Psoas muscle (tissue), 8 donors: ENCODE data around the gene LRRC3C. TPM values are rescaled to one million over a fixed set of nuclear protein-coding genes. Genes with fewer than 3 reads are reported as not detected.

Experiments used
- ATAC-seq, 4 donors: fragments of 200-7000 bp; cut with Tn5 transposase; one replicate each; pipeline ENCODE4 v1.9.1; 2020; ENCODE audit warnings: moderate library complexity in 3 of 4, mild to moderate bottlenecking in 2 of 4
- DNase-seq, 2 donors: peaks; one replicate each; pipeline ENCODE4 v3.0.0-alpha.2; 2020
- H3K27ac ChIP-seq: fragments of 200-600 bp; one replicate; pipeline ENCODE4 v1.8.0; 2022
- H3K27me3 ChIP-seq, 3 donors: fragments of 200-600 bp in 1 of 3; one replicate each; pipeline versions ENCODE4 v1.6.1 to v1.8.0; 2013 to 2022; ENCODE audit warnings: low read length in 2 of 3, mild to moderate bottlenecking in 2 of 3, moderate library complexity in 1 of 3; ENCODE audit not compliant: insufficient read depth in 3 of 3
- H3K36me3 ChIP-seq, 2 donors: fragments of 200-600 bp in 1 of 2; one replicate each; pipeline versions ENCODE4 v1.6.1 to v1.8.0; 2013 to 2022; ENCODE audit warnings: low read depth in 1 of 2, mild to moderate bottlenecking in 1 of 2, moderate library complexity in 1 of 2; ENCODE audit not compliant: insufficient read depth in 1 of 2
- H3K4me1 ChIP-seq: fragments of 200-600 bp; one replicate; pipeline ENCODE4 v1.8.0; 2022
- H3K4me3 ChIP-seq: fragments of 200-600 bp; one replicate; pipeline ENCODE4 v1.8.0; 2022; ENCODE audit warnings: mild to moderate bottlenecking
- H3K9me3 ChIP-seq: fragments of 200-600 bp; one replicate; pipeline ENCODE4 v1.8.0; 2022
- CTCF ChIP-seq: fragments of 200-600 bp; IDR thresholded peaks from one replicate; pipeline ENCODE4 v1.8.0; 2022; ENCODE audit warnings: antibody characterized with exemption
- WGBS, 3 donors: extraction: QIAGEN DNeasy Blood & Tissue Kit; methylation state at CpG; one replicate each; pipeline versions ENCODE4 v1.1.6 to v1.1.7; 2013; 5-methylcytosine and 5-hydroxymethylcytosine counted together
- intact Hi-C, 2 donors: fragments of 100-400 bp; cut with DNase I; formaldehyde crosslinking; loops; one replicate each; pipeline versions ENCODE4 v1.11.0 to v1.14.2; 2022
- polyA plus RNA-seq, 3 donors: library from polyadenylated mRNA; stranded (reverse); fragments of 200-250 nt; gene quantifications; one replicate each; pipeline ENCODE4 v1.2.3, GENCODE V29; 2013
- total RNA-seq, 4 donors: library from RNA; stranded (reverse); fragmentation: NEBNext Ultra II Directional in 2 of 4; extraction: Animal tissue kit (Norgen Biotek cat#: 25700) in 2 of 4; gene quantifications; one replicate each; pipeline versions ENCODE4 v1.2.1 to v1.2.4, GENCODE V29; 2021 to 2023
- donor health status: healthy with polysubstance abuse.
- donor health status: DM: no; HTN: no; CAD: no; lungs with moderate emphysema.
- donor health status: Bipolar disorder and iron deficiency.
- donor health status: healthy.
- donor health status: DM: yes; HTN: yes; CAD: no.
- donor health status: DM: no; HTN: no; CAD: no.
- donor health status: DM: no; HTN: no; CAD: no.
- donor health status: DM: yes; HTN: yes; CAD: no.

Gene LRRC3C
- total and polyA plus RNA-seq, 7 donors: 0.04 TPM; not detected in 6

GRCh38 chr17:39904990-39905288 is 22.6 kb upstream of the LRRC3C start:
- no peak for TF ChIP-seq CTCF
- intact Hi-C loops: no loop called here
- ATAC-seq (no peak), DNase-seq (no peak)
- 65 to 79% (median 66%) methylated on average over 3 of the region's 3 CpGs for WGBS, 3 donors
- Histone ChIP-seq H3K27me3 (no peaks in the 10 kb centered on the region), H3K36me3 (peaks cover 0 to 13% of the 10 kb centered on the region in 2 donors), H3K27ac (no peak overlapping the region), H3K9me3 (no peaks in the 10 kb centered on the region), H3K4me1 (no peaks in the 10 kb centered on the region), H3K4me3 (no peak overlapping the region)

GRCh38 chr17:39908789-39909352 is 18.7 kb upstream of the LRRC3C start:
- DNase-seq (no peak), ATAC-seq (no peak)
- WGBS, 3 donors: 93 to 97% (median 94%) methylated on average over 6 of the region's 6 CpGs
- no peak for TF ChIP-seq CTCF
- intact Hi-C loops: no loop called here
- Histone ChIP-seq H3K27ac (no peak overlapping the region), H3K36me3 (peaks cover 3 to 29% of the 10 kb centered on the region in 2 donors), H3K4me3 (no peak overlapping the region), H3K27me3 (no peaks in the 10 kb centered on the region), H3K9me3 (no peaks in the 10 kb centered on the region), H3K4me1 (no peaks in the 10 kb centered on the region)

GRCh38 chr17:39913989-39914388 is 13.5 kb upstream of the LRRC3C start:
- ATAC-seq (no peak), DNase-seq (no peak)
- Histone ChIP-seq H3K4me1 (no peaks in the 10 kb centered on the region), H3K36me3 (peaks cover 3 to 35% of the 10 kb centered on the region in 2 donors), H3K27ac (no peak overlapping the region), H3K27me3 (no peaks in the 10 kb centered on the region), H3K9me3 (no peaks in the 10 kb centered on the region), H3K4me3 (no peak overlapping the region)
- 91 to 96% (median 92%) methylated on average over 3 of the region's 3 CpGs for WGBS, 3 donors
- no peak for TF ChIP-seq CTCF
- intact Hi-C loops: loop anchor here in 1 of 2 donors (2.0 kb wide), 1 partner anchor 71 kb away; no protein-coding TSS in a partner anchor

GRCh38 chr17:39915559-39915958 is 12.0 kb upstream of the LRRC3C start:
- Histone ChIP-seq H3K36me3 (peaks cover 0 to 33% of the 10 kb centered on the region in 2 donors), H3K9me3 (no peaks in the 10 kb centered on the region), H3K4me1 (no peaks in the 10 kb centered on the region), H3K4me3 (no peak overlapping the region), H3K27ac (no peak overlapping the region), H3K27me3 (no peaks in the 10 kb centered on the region)
- TF ChIP-seq CTCF: no peak
- ATAC-seq (no peak), DNase-seq (no peak)
- intact Hi-C loops: no loop called here
- WGBS, 3 donors: 77 to 88% (median 78%) methylated on average over 4 of the region's 4 CpGs

GRCh38 chr17:39916918-39917317 is 10.6 kb upstream of the LRRC3C start:
- DNase-seq: no peak
- Histone ChIP-seq H3K4me1 (no peaks in the 10 kb centered on the region), H3K27me3 (no peaks in the 10 kb centered on the region), H3K27ac (no peak overlapping the region), H3K9me3 (no peaks in the 10 kb centered on the region), H3K36me3 (peaks cover 0 to 41% of the 10 kb centered on the region in 2 donors), H3K4me3 (no peak overlapping the region)
- intact Hi-C loops: no loop called here
- ATAC-seq: no peak
- WGBS, 3 donors: 78 to 88% (median 84%) methylated on average over 7 of the region's 7 CpGs
- no peak for TF ChIP-seq CTCF
